ENCODE measurements around the gene ST8SIA2.

The ST8SIA2 gene

DNA sequence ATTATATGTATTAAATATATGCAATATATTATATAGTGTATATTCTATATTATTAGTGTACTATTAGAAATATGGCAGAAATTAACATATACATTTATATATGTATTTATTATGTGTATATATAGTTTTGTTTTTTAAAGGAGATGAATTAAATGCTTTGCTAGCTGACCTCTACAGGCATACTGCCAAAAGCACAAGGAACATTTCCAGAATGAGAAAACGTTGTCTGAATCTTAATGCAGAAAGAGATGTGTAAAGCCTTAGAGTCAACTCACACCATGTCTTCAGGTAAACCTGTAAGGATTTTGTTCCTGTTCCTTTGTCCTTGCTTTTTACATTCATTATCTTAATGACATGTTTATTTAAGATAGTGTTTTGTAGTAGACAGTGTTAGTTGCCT lies 111.9 kb downstream of the ST8SIA2 start:
- TF ChIP-seq, protein P1, sequence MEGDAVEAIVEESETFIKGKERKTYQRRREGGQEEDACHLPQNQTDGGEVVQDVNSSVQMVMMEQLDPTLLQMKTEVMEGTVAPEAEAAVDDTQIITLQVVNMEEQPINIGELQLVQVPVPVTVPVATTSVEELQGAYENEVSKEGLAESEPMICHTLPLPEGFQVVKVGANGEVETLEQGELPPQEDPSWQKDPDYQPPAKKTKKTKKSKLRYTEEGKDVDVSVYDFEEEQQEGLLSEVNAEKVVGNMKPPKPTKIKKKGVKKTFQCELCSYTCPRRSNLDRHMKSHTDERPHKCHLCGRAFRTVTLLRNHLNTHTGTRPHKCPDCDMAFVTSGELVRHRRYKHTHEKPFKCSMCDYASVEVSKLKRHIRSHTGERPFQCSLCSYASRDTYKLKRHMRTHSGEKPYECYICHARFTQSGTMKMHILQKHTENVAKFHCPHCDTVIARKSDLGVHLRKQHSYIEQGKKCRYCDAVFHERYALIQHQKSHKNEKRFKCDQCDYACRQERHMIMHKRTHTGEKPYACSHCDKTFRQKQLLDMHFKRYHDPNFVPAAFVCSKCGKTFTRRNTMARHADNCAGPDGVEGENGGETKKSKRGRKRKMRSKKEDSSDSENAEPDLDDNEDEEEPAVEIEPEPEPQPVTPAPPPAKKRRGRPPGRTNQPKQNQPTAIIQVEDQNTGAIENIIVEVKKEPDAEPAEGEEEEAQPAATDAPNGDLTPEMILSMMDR (IDR thresholded peaks at IDR 0.05; ENCODE audit: insufficient read depth, low read depth, low read length, missing control alignments), result no peak
- DNase-seq (ENCODE audit: low read depth), result no peak

DNA sequence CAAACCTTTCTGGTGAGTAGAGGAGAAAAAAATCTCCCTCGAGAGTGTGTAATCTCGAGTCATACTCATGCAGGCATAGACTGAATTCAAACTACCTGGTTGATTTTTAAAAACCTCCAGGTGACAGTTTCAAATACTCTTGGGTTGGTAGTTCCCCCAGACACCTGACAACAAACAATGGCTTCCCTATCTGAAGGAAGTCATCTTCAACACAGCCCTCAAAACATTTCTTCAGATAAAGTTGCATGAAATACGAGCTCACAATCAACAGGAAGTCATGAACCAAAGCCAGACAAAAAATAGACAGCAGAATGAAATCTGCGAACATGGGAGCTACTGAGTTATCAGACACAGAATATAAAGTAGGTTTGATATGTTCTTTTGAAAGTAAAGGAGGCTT lies 112.8 kb downstream of the ST8SIA2 start:
- no peak for DNase-seq (ENCODE audit: low read depth)
- no peak overlapping the region for H3K4me3 ChIP-seq (ENCODE audit: low read depth, low read length)
- TF ChIP-seq, protein P1 (IDR thresholded peaks at IDR 0.05; ENCODE audit: insufficient read depth, low read depth, low read length, missing control alignments), result no peak

More for the DNA sequence above, 111.9 kb downstream of the ST8SIA2 start:
- no peak overlapping the region for H3K4me3 ChIP-seq (ENCODE audit: low read depth, low read length)

DNA sequence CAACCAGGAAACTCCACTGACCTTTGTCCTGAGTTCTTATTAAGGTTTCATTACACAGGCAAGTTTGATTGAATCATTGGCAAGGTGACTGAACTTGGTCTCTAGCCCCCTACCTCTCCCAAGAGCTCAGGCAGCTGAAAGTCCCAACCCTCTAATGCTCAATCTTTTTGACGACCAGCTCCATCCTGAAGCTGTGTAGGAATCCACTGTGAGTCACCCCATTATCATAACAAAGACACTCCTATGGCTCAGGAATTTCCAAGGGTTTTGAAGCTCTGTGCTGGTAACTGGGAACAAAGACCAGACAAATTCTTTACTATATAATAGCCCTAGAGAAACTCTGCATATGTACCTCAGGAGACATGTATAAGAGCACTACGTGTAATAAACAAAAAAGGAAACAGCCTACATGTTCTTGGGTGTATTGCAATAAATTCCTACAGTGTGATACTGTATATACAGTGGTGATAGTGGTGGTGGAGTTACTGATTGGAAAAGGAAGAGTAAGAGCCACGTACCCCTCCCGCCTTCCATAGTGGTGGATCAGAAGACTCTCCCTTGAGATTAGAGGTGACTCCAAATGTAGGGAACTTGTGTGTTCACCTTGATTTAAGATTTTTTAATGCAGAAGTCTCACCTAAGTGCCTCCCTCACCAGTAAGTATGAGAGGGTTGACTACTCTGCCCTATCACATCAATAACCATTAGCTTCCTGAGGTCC lies 116.6 kb downstream of the ST8SIA2 start:
- no peak overlapping the region for H3K4me3 ChIP-seq (ENCODE audit: low read depth, low read length)
- TF ChIP-seq, protein P1 (IDR thresholded peaks at IDR 0.05; ENCODE audit: insufficient read depth, low read depth, low read length, missing control alignments), result no peak
- no peak for DNase-seq (ENCODE audit: low read depth)
